Effector memory CD4-positive, alpha-beta T cell (primary cell): ENCODE results near the gene KCNK16.

Experiments used
- DNase-seq, 3 donors: peaks; one replicate each; pipeline ENCODE4 v3.0.0-alpha.2; 2020
- H3K27ac ChIP-seq: 2 replicates; pipeline ENCODE4 v1.7.0; 2013; ENCODE audit warnings: mild to moderate bottlenecking, low read length, moderate library complexity; ENCODE audit not compliant: insufficient read depth, poor library complexity, severe bottlenecking
- H3K27me3 ChIP-seq: replicated peaks from 2 replicates; pipeline ENCODE4 v1.7.0; 2013; ENCODE audit warnings: mild to moderate bottlenecking, low read length; ENCODE audit not compliant: insufficient read depth, control insufficient read depth, poor library complexity, severe bottlenecking
- H3K36me3 ChIP-seq: 2 replicates; pipeline ENCODE4 v1.7.0; 2013; ENCODE audit warnings: mild to moderate bottlenecking, low read length, moderate library complexity; ENCODE audit not compliant: control insufficient read depth, insufficient read depth
- H3K4me1 ChIP-seq: 2 replicates; pipeline ENCODE4 v1.7.0; 2013; ENCODE audit warnings: low read length, mild to moderate bottlenecking; ENCODE audit not compliant: control insufficient read depth, insufficient read depth, poor library complexity, severe bottlenecking
- H3K4me3 ChIP-seq: 2 replicates; pipeline ENCODE4 v1.7.0; 2013; ENCODE audit warnings: low read length, low read depth, mild to moderate bottlenecking; ENCODE audit not compliant: insufficient read depth, poor library complexity, severe bottlenecking
- H3K9me3 ChIP-seq: 2 replicates; pipeline ENCODE4 v1.7.0; 2013; ENCODE audit warnings: mild to moderate bottlenecking, low read length, moderate library complexity; ENCODE audit not compliant: control insufficient read depth

KCNK16 gene

DNA sequence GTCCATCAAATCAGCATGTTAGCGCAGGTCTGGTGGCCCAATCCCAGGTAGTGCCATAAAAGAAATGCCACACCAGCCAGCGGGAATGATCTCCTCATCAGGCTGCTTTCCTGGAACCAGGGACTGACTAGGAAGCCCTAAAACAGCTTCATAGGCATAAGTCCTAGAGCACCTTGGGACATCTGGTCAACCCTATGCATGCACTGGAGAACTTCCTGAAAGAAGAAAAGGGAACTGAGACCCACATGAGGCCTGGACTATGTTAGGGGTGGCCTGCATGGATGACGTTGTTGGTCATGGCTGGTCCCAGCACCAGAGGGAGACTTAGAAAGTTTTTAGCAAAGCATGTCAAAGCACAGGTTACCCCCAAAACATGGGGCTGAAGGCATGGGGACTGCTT, 7.6 kb upstream of the KCNK16 start:
- Histone ChIP-seq H3K4me1 (no peaks in the 10 kb centered on the region), H3K27ac (no peak overlapping the region), H3K27me3 (no peaks in the 10 kb centered on the region), H3K4me3 (no peak overlapping the region), H3K9me3 (no peaks in the 10 kb centered on the region), H3K36me3 (no peaks in the 10 kb centered on the region)
- DNase-seq, result no peak

DNA sequence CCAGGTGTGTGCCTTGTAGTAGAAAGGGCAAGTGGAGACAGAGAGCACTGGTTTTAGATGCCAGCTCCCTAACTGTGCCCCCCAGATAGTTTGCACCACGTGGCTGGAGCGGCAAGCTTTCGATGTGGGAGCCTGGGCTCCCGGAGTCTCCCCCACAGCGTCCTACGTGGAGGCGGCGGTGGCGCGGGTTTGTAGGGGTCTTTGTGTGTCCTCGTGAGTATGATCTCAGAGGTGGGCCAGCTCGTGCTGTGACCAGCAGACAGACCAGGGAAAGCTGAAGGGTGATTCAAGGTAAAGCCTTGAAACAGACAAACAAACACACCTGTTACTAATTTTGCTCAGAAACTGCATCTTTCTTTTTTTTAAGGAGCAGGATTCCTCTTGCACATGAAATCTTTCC, 5.6 kb upstream of the KCNK16 start:
- DNase-seq, result no peak
- Histone ChIP-seq H3K4me1 (no peaks in the 10 kb centered on the region), H3K9me3 (no peaks in the 10 kb centered on the region), H3K27me3 (no peaks in the 10 kb centered on the region), H3K27ac (no peak overlapping the region), H3K4me3 (no peak overlapping the region), H3K36me3 (no peaks in the 10 kb centered on the region)

DNA sequence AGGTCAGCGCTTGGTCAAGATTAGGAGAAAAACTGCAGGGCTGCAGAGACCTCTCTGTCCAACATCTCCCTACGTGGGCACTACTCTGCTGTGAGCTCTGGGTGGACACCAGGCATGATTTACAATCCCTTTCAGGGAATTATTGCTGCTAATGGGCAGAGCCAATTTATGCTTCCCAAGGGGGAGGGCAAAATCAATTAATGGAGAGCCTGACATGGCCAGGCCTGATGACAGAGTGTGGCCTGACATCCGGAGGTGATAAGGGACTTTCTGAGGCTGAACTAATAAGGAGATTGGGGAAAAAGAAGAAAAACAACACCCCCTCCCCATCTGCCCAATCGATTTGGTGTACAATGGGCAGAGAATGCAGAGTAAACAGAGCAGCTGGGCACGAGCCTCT, 5.0 kb upstream of the KCNK16 start:
- no peaks in the 10 kb centered on the region for H3K9me3 ChIP-seq
- DNase-seq, result no peak
- no peaks in the 10 kb centered on the region for H3K4me1 ChIP-seq
- no peak overlapping the region for H3K4me3 ChIP-seq
- no peaks in the 10 kb centered on the region for H3K27me3 ChIP-seq
- no peak overlapping the region for H3K27ac ChIP-seq
- H3K36me3 ChIP-seq, result no peaks in the 10 kb centered on the region

DNA sequence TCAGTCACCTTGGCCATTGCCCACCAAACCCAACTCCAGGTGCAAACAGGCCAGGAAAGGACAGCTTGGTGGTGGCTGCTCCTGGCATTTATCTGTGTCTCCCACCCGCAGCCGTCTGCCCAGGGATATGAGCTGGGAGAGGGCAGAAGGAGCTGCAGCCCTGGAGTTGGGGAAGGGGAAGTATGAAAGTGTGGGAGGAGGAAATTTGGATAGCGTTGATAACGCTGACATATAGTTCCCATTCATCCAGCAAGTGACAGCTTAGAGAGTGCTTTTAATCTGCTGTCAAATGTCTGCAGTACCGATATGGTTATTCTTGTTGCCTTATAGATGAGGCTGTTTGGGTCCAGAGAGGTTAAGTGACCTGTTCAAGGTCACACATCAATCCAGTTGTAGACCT, 741 bp downstream of the KCNK16 start:
- DNase-seq, result no peak
- no peaks in the 10 kb centered on the region for H3K36me3 ChIP-seq
- H3K4me3 ChIP-seq, result no peak overlapping the region
- no peaks in the 10 kb centered on the region for H3K9me3 ChIP-seq
- no peaks in the 10 kb centered on the region for H3K4me1 ChIP-seq
- no peaks in the 10 kb centered on the region for H3K27me3 ChIP-seq
- no peak overlapping the region for H3K27ac ChIP-seq

DNA sequence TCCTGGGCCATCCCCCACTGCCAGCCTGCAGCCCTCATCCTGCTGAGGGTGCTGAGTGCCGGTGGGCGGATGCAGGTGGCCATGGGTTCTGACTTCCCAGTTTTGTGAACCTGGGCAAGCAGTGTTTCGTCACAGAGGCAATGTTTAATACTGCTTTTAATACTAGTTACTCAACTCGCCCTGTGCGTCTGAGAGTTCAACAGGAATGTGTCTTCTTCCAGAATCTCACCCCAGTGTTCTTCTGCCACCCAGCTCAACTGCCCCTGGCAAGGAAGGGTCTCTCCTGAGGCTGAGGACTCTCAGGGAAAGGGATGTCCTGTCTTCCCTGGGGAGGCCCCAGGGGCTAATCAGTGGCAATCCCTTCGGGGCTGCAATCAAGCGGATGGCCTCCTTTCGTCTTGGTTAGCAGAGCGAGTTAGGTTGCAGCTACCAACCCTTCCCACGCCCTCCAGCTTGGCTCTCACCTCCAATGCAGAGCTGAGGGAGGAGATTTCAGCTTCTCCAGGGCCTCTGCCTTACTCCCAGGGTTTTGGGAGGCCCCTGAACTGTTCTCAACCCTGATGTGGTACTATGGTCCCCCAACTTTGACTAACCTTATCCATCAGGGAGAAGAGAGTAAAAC, 2.0 kb downstream of the KCNK16 start:
- Histone ChIP-seq H3K9me3 (no peaks in the 10 kb centered on the region), H3K4me1 (no peaks in the 10 kb centered on the region), H3K27ac (no peak overlapping the region), H3K36me3 (no peaks in the 10 kb centered on the region), H3K4me3 (no peak overlapping the region), H3K27me3 (peaks cover 3% of the 10 kb centered on the region)
- DNase-seq, result no peak

DNA sequence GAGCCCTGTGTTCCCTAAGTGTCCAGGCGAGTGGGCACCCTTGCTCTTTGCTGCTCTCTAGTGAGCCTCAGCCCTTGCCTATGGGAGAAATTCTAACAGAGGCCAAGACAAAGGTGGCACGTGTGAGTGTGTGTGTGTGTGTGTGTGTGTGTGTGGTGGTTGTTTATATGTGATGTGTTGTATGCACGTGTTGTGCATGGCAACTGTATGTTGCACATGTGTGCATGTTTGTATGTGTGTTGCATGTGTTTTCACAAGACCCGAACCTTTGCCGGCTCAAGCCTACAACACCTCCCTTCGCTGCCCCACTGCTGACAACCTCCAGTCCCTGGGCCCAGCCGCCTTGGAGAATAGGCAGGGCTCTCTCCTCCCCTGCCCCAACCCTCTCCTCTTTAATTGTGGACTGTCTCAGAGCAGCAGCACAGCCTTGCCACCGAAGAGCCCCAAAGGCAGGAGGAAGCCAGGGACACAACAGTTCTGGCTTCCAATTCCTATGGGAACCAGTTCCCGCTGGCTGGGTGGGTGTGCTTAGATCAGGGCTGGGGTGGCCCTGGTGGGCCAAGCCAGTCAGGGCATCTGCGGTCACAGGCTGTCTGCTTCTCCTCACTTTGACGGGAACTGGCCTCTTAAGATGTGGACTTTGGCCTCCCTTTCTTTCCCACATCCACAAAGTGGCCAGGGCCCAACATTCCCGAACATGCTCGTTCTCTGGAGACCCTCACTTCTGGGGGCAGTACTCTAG, 2.7 kb downstream of the KCNK16 start:
- H3K4me3 ChIP-seq, result no peak overlapping the region

DNA sequence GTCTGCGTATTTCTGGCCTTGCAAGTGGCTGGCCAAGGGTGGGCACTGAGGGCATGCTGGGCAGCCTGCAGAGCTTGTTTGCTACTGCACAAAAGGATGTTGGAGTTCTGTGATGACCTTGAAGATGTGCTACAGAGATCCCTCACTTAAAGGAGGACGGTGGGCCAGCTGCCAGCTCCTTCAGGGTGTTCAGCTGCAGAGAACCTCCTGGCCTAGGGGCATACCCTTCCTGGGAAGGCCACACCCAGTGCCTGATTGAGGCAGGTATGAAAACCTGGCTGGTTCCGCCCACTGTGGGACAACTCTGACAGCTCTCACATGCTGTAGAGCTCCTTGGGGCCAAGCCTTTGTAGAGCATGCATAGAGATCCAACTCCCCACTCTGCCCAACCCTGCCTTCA, 5.2 kb downstream of the KCNK16 start:
- no peak for DNase-seq
- Histone ChIP-seq H3K27me3 (peaks cover 13% of the 10 kb centered on the region), H3K27ac (no peak overlapping the region), H3K4me1 (peaks cover 5% of the 10 kb centered on the region), H3K4me3 (no peak overlapping the region), H3K36me3 (no peaks in the 10 kb centered on the region), H3K9me3 (no peaks in the 10 kb centered on the region)

More for the DNA sequence above, 2.7 kb downstream of the KCNK16 start:
- no peak overlapping the region for H3K27ac ChIP-seq
- no peaks in the 10 kb centered on the region for H3K9me3 ChIP-seq
- no peaks in the 10 kb centered on the region for H3K4me1 ChIP-seq
- DNase-seq, result no peak
- H3K27me3 ChIP-seq, result peaks cover 3% of the 10 kb centered on the region
- no peaks in the 10 kb centered on the region for H3K36me3 ChIP-seq

DNA sequence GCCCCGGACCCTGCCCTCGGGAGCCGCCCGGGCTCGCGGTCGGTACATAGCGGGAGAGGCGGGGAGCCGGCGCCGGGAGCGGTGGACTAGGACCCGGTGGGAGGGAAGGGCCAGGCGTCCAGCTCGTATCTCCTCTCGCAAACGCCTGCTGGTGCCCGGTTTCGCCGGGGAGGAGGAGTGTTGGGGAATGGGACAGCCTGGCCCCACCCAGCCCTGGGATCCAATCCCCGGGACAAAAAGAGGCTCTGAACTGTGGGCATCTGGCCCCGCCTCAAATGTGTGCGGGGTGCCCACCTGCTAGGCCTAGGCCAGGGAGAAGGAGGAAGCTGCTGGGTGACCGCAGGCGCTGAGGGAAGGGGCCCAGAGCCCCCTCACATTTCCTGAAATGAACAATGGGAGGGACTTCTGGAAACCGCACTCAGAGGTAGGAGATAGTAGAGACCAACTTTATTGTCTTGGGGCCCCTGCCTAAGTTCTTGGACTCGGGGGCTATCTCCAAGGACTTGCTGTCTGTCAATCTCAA, 8.2 kb downstream of the KCNK16 start, which contains the start of gene KCNK17:
Gene KCNK17, minus strand, starts transcription at position 147 of the 523 bp plus-strand sequence. Its CDS starts 99 bp downstream, at position 48.
- Histone ChIP-seq H3K36me3 (no peaks in the 10 kb centered on the region), H3K4me3 (no peak within 1 kb of the TSS), H3K9me3 (no peaks in the 10 kb centered on the region), H3K4me1 (peaks cover 5% of the 10 kb centered on the region), H3K27me3 (peaks cover 13% of the 10 kb centered on the region), H3K27ac (no peak within 1 kb of the TSS)
- no peak for DNase-seq

DNA sequence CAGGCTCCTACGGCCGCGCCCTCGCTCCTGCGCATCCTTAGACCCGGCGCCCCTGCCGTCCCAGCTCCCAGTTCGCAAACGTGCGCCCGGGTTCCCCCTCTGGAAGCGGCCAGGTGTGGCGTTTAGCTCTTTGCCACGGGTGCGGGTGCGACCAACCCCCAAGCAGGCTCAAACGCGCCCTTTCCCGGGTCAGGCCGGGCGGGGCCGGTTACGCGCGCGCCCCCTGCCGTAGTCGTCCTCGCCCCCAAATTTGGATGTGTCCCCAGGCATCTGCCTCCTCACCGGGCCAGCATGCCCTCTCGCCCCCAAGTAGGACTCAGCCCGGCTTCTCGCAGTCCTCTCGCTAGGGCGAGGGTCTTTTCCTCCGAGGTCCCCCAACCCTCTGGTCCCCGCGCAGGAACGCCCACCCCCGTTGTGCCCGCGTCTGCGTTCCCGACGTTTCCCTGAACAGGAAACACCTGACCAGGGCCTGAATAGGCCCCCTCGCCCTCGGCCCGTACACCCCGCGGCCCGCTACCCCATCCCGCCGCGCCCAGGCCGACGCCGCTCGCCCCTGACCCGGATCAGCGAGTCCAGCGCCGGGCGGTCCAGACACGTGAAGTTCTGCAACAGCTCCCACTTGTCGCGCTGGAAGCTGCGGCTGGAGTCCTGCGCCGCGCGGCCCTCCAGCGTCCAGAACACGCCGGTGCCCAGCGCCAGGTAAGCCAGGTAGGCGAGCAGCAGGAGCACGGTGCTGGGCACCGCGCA, 8.8 kb downstream of the KCNK16 start:
- Histone ChIP-seq H3K36me3 (no peaks in the 10 kb centered on the region), H3K4me1 (peaks cover 5% of the 10 kb centered on the region), H3K9me3 (no peaks in the 10 kb centered on the region), H3K27ac (no peak overlapping the region), H3K4me3 (no peak overlapping the region), H3K27me3 (peaks cover 13% of the 10 kb centered on the region)
- no peak for DNase-seq
